A673 (cell line): ENCODE data around the gene CLRN1. TPM values are rescaled to one million over a fixed set of nuclear protein-coding genes. Genes with fewer than 3 reads are reported as not detected.

ENCODE experiments used
- BruUV-seq: library from RNA; stranded (reverse); fragments of 400-500 nt; replicated peaks from 2 replicates; lab custom pipeline; 2021; lab: Mats Ljungman, UMichigan
- CTCF ChIA-PET: fragments of 300-600 bp; sonication (Branson Sonifier 250); formaldehyde crosslinking; loops from one replicate; lab custom pipeline; 2022; ENCODE audit warnings: antibody characterized with exemption; lab: Charles Lee
- POLR2A ChIA-PET: fragments of 300-600 bp; sonication (Branson Sonifier 250); formaldehyde crosslinking; loops from one replicate; lab custom pipeline; 2022; ENCODE audit warnings: antibody characterized with exemption; ENCODE audit not compliant: low non-redundant PET; lab: Charles Lee
- DNase-seq: peaks from one replicate; pipeline ENCODE4 v3.0.0-alpha.2; 2015; ENCODE audit warnings: low spot score
- H3K27ac ChIP-seq: fragments of 200-600 bp; sonication (generic); 2 replicates; pipeline ENCODE4 v1.5.1; 2016; ENCODE audit warnings: mixed run types, low read depth, mild to moderate bottlenecking, mixed read lengths, antibody characterized with exemption, low read length; ENCODE audit not compliant: poor library complexity, severe bottlenecking
- H3K27me3 ChIP-seq: fragments of 200-600 bp; sonication (generic); replicated peaks from 2 replicates; pipeline ENCODE4 v1.6.1; 2017; ENCODE audit warnings: mixed run types, low read depth, mild to moderate bottlenecking, mixed read lengths, antibody characterized with exemption, low read length; ENCODE audit not compliant: insufficient read depth, poor library complexity
- H3K36me3 ChIP-seq: fragments of 200-600 bp; sonication (generic); 2 replicates; pipeline ENCODE4 v1.6.1; 2016; ENCODE audit warnings: mixed run types, mild to moderate bottlenecking, mixed read lengths, antibody characterized with exemption, low read length; ENCODE audit not compliant: insufficient read depth, poor library complexity, severe bottlenecking
- H3K4me1 ChIP-seq: fragments of 200-600 bp; sonication (generic); 2 replicates; pipeline ENCODE4 v1.6.1; 2017; ENCODE audit warnings: mixed run types, mild to moderate bottlenecking, mixed read lengths, antibody characterized with exemption, low read length; ENCODE audit not compliant: insufficient read depth, poor library complexity, severe bottlenecking
- H3K4me3 ChIP-seq: fragments of 200-600 bp; sonication (generic); 2 replicates; pipeline ENCODE4 v1.5.1; 2016; ENCODE audit warnings: low read depth, mixed run types, mild to moderate bottlenecking, mixed read lengths, low read length; ENCODE audit not compliant: poor library complexity, severe bottlenecking
- H3K9me3 ChIP-seq: fragments of 200-600 bp; sonication (generic); 2 replicates; pipeline ENCODE4 v1.6.1; 2016; ENCODE audit warnings: mixed run types, low read depth, mild to moderate bottlenecking, mixed read lengths, antibody characterized with exemption, low read length; ENCODE audit not compliant: poor library complexity, severe bottlenecking
- CTCF ChIP-seq: fragments of 300-800, 200-600 bp; sonication (generic); conservative IDR thresholded peaks from 2 replicates; pipeline ENCODE4 v1.5.1; 2017; ENCODE audit warnings: low read depth, mild to moderate bottlenecking, antibody characterized with exemption, low read length, moderate library complexity, mixed read lengths
- EZH2 ChIP-seq: fragments of 200-600 bp; sonication (generic); IDR thresholded peaks from 2 replicates; pipeline ENCODE4 v1.6.1; 2017; ENCODE audit warnings: borderline replicate concordance, low read depth, mild to moderate bottlenecking, mixed read lengths, antibody characterized with exemption, low read length; ENCODE audit not compliant: poor library complexity, severe bottlenecking
- intact Hi-C: fragments of 100-400 bp; cut with micrococcal nuclease; formaldehyde crosslinking; loops from one replicate; pipeline ENCODE4 v1.10.0; 2022; ENCODE audit not compliant: unreplicated experiment
- total RNA-seq: library from RNA; stranded (reverse); gene quantifications from 2 replicates; pipeline ENCODE4 v1.2.3, GENCODE V29; 2021

The CLRN1 gene
- total RNA-seq, 1 experiment from 2014 or later = not detected

GRCh38 chr3:150922611-150923010 lies 49.9 kb downstream of the CLRN1 start:
- Histone ChIP-seq H3K27ac (no peak overlapping the region), H3K36me3 (no peaks in the 10 kb centered on the region), H3K9me3 (no peaks in the 10 kb centered on the region), H3K27me3 (peaks cover 3% of the 10 kb centered on the region), H3K4me3 (no peak overlapping the region), H3K4me1 (no peaks in the 10 kb centered on the region)
- POLR2A ChIA-PET = no interaction called here
- peak; percentile 46 for DNase-seq
- CTCF ChIA-PET = no interaction called here
- TF ChIP-seq EZH2 (no peak), CTCF (no peak)
- BruUV-seq = no TSS peak
- intact Hi-C loops = no loop called here

GRCh38 chr3:150921209-150921608 lies 51.3 kb downstream of the CLRN1 start:
- ChIA-PET CTCF (no interaction called here), POLR2A (no interaction called here)

GRCh38 chr3:150920236-150920635 lies 52.3 kb downstream of the CLRN1 start:
- Histone ChIP-seq H3K4me1 (no peaks in the 10 kb centered on the region), H3K27me3 (no peaks in the 10 kb centered on the region), H3K4me3 (no peak overlapping the region), H3K27ac (no peak overlapping the region), H3K9me3 (no peaks in the 10 kb centered on the region), H3K36me3 (no peaks in the 10 kb centered on the region)
- POLR2A ChIA-PET = no interaction called here
- BruUV-seq = no TSS peak
- no peak for DNase-seq
- TF ChIP-seq CTCF (no peak), EZH2 (no peak)
- intact Hi-C loops = no loop called here
- CTCF ChIA-PET = no interaction called here

More at GRCh38 chr3:150921209-150921608, 51.3 kb downstream of the CLRN1 start:
- Histone ChIP-seq H3K36me3 (no peaks in the 10 kb centered on the region), H3K4me1 (no peaks in the 10 kb centered on the region), H3K27ac (no peak overlapping the region), H3K9me3 (no peaks in the 10 kb centered on the region), H3K27me3 (no peaks in the 10 kb centered on the region), H3K4me3 (no peak overlapping the region)
- no peak for DNase-seq
- TF ChIP-seq EZH2 = no peak
- TF ChIP-seq CTCF = no peak
- intact Hi-C loops = no loop called here
- no TSS peak for BruUV-seq
